Measurements from ENCODE around the gene MTMR10. TPM values are rescaled to one million over a fixed set of nuclear protein-coding genes. Genes with fewer than 3 reads are reported as not detected.

MTMR10 gene, protein sequence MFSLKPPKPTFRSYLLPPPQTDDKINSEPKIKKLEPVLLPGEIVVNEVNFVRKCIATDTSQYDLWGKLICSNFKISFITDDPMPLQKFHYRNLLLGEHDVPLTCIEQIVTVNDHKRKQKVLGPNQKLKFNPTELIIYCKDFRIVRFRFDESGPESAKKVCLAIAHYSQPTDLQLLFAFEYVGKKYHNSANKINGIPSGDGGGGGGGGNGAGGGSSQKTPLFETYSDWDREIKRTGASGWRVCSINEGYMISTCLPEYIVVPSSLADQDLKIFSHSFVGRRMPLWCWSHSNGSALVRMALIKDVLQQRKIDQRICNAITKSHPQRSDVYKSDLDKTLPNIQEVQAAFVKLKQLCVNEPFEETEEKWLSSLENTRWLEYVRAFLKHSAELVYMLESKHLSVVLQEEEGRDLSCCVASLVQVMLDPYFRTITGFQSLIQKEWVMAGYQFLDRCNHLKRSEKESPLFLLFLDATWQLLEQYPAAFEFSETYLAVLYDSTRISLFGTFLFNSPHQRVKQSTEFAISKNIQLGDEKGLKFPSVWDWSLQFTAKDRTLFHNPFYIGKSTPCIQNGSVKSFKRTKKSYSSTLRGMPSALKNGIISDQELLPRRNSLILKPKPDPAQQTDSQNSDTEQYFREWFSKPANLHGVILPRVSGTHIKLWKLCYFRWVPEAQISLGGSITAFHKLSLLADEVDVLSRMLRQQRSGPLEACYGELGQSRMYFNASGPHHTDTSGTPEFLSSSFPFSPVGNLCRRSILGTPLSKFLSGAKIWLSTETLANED
- polyA plus RNA-seq (2013, experiment 1 of 2; ENCODE audit: insufficient read length) = 13.2 TPM
- polyA plus RNA-seq (2013, experiment 2 of 2; ENCODE audit: insufficient read length) = 14.7 TPM

DNA sequence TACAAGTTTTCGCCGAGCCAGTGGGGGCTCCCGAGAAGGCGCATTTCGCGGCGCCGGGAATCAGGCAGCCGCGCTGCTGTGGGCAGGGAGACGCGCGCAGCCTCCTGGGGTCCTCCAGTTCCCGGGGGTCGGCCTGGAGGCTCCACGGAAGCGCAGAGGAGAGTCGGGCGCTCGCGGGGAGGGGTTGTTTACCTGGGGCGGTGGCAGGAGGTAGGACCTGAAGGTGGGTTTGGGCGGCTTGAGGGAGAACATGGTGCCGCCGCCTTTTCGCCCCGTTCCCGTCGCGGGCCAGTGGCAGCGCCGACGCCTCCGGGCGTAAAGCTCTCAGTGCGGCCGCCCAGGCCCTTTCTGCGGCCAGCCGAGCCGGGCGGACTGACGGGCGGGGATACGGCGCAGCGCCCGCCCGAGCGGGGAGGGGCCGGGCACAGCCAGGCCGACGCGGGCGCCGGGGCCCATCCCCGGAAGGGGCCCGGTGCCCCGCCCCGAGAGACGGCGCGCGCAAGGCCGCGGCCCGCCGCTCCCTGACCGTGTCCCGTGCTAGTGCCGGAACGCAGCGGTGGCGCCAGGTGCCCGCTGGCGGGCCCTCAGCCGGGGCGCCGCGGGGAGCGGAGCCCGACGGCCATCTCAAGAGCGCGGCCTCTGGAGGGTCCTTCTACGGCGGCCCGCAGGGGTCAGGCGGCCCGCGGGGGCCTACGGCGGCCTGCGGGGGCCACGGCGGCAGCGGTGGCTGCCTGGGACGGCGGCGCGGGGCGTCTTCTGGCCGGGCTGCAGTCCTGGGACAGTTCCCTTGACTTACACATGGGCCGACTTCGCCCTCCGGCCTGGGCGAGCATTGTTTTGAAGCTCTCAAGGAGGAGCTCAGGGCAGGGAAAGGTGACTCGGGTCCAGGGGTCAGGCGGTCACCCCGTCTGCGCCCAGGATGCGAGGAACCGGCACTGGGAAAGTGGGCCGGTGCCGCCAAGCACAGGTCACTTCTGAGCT lies at the start of gene MTMR10:
Gene MTMR10 (minus strand): TSS at position 374 of the 981 bp plus-strand sequence. CDS start 122 bp downstream, at position 252.
- DNase-seq = peak; percentile 84

DNA sequence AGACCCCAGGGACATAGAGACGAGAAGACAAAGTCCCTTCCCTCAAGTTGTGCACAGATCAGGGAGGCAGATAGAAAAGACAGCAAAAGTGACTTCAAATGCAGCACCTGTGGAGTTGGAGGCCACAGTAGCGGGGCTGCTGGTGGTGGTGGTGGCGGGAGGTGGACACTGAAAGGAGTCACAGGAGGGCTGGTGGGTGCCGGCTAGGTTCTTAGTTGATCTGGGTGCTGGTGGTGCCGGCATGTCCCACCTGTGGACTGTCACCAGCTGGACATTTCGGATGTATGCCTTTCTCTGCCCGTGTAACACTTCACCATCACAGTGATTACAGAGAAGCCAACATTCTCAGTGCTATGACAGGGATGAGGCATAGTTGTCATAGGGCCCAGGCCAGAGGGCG lies 49.2 kb upstream of the MTMR10 start:
- DNase-seq = no peak

DNA sequence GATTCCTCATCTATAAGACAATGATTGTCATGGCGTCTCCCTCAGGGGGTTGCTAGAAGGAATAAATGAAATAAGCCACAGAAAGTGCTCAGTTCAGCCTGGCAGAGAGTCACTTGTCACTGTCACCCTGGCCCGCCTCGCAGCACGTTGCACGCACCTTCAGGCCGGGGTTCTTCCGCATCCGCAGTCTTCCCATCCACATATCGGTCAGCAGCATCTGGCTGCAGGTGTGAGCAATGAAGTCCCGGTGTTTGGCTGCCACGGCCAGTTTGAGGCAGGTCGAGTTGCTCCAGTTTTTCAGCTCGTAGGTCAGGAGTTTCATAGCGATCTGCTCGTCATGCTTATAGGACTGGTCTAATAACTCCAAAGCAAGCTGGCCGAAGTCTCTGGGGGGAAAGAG lies 48.5 kb upstream of the MTMR10 start:
- no peak for DNase-seq

DNA sequence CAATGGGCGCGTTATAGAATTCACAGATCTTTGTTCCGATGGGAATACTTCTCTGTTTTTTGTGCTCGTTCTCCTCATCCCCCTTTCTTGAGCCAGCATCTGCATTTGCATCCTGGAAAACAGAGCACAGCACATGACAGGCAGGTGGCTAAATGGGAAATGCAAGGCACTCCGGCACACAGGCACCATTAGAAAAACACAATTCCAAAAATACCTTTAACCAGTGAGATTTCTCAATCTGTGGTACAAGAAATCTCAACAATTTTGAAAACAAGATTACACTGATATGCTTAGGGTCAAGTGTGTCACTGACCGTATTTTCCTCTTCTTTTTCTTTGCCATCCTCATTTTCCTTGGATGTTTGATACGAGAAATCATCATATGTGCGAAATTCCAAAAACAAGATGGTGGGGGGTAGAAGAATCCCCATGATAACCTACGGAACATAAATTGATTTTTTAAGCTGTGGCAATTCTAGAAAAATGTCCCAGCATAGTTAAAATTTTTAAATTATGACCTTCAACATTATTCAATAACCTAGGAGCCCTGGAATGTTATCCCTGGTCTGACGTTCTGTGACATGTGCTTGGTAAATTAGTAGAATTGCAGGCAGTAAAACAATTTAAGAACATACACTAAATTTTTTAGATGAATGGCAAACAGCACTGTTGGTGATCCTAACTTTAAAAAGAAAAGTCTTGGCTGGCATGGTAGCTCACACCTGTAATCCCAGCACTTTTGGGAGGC lies 46.5 kb upstream of the MTMR10 start:
- DNase-seq = no peak

DNA sequence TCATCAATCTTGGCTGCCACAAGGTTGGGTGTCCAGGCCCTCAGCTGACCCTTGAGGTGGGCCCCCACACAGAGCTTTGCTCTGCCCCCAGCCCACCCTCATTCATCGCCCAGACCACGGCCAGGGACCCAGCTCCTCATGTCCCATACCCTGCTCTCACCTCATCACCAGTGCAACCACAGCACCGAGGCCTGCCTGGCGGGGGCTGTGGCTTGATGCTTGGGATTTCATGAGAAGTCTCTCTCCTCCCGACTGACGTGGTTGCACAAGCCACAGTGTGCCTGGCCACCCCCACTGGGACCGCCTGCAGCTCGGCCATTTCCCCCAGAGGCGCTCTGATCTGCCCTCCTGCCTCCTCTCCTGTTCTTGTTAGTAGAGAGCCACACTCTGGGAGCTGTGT lies 45.4 kb upstream of the MTMR10 start:
- DNase-seq = no peak

DNA sequence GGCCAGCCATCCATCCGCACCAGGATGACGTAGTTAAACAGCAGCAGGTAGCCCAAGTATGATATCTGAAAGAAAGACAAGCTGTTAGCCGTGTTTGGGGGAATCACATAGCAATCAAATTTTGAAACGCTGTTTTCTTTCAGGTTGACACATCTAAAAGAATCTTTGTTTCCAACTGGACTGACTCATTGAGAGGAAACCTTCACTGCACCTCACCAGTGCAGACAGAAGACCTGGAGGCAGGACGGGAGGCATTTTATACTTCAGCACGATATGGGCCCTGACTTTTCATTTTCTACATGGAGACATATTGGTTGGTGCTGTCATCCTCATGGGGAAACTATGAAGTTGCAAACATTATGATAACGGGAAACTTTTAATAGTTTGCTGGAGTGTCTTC lies 44.2 kb upstream of the MTMR10 start:
- no peak for DNase-seq

DNA sequence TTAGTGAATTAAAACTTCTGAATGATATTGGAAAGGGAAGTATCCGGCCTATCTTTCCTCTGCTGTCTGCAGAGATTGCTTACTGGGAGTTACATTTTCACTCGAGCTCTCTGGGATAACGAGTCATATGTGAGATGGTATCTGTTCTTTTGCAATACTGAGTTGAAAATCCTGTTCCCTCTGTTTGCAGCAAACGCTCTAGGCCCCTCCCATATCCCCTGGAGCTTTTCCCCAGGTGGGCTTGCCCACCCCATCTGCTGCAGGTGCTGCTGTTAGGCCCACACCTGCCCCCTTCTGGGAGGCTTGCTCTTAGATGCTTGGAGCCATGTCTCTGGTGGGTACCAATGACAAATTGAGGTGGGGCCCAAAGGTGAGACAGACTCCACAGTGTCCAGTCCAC lies 42.7 kb upstream of the MTMR10 start:
- DNase-seq = no peak

DNA sequence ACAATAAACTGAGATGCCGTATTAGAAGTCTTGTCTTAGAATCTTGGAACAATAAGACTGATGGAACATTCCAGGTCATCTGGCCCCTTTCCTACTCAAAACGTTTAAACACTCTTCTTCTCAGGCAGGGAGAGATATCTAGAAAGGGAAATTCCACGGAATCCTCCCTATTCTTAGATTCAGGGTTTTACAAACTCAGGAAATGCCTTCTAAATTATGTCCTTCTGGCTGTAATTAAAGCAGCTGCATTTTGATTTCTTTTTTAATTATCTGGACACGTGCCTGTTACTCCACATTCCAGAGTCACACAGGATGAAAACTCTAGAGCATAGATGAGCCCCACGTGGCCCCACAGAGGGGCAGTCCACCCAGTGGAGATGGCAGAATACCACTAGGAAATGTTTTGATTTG lies 41.5 kb upstream of the MTMR10 start:
- peak; percentile 83 for DNase-seq

DNA sequence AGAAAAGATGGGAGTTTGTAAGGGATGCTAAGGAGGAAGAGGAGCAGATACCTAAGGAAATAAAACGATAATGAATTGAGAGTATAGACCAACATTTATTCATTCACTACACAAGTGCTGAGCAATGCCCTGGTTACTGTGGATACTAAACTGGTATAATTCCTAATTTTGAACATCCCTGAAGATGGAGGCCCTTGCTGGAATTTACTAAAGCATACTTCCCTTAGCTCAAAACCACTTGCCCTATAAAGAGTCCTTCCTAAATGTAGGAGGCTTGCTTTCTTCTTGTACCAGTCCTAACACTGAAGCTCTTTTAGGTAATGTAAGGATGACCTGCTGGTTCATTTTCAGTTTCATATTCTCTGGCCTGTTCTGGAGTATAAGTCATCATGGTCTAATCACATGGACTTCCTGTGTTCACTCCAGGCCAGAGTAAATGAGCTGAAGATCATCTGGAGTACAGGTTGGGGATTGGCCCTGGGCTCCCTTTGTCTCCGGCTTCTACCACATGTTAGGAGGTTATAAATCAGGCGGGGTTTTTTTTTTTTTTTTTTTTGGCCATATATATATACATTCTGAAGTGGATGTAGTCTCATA lies 40.1 kb upstream of the MTMR10 start:
- no peak for DNase-seq

DNA sequence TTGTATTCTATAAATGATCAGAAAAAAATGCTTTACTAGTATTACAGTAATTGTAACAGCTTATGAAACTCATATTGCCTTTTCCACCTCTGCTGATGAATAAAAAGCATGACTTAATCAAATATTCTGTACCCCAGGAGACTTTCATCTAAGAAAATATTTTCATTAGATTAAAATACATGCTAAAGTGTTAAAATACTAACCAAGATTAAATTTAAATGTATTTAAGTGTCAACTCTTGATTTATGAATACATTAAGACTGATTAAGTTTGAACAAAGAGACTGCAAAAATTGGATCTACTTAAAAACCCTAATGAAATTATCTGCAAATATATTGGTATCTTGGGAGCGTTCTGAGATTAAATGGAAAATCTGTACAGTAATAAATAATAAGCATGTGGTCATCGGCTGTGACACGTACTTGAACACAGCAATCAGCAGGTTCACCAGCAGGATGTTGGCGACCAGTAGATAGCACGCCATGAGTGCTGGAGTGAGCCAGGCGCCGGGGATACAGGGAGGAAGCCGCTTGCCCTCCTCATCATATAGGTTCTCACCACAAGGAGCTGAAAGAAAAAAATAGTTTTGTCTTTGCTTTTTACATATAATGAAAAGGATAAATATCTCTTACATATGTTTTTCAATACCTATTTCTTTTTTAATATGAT lies 36.6 kb upstream of the MTMR10 start:
- DNase-seq = no peak

DNA sequence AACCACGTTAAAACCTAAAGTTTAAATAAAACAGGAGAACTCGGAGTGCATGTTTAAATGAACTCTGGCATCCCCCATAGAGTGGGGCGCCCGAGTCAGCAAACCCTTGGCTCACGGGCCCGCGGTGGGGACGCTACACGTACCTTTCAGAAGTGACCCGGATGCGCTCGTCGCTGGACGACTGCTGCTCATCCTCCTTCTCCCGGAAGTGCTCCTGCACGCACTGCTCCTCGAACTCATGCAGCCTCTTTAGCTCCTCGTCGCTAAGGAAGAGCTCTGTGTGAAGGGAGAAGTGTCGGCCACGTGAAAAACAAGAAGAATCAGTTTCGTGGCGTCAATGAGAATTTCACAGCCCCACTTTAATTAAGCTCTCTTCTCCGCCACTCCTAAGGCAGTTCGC lies 34.6 kb upstream of the MTMR10 start:
- no peak for DNase-seq

DNA sequence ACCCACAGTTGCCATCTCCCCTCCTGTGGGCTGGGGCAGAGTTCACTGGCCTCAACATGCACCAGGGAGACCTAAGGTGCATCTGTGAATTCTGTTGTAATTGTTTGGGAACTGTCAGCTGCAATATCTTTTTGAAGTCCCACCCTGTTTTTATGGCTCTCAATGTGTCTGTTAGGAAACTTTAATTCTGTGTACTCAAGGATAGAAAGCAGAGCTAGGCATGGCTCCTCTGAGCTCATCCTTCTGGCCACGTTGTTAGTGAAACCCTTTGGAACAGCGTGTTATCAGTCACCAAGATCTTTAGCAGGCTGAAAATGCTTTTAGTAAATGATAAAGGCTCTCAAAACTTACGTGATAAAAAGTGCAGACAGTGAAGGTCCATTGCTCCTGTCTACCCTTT lies 33.6 kb upstream of the MTMR10 start:
- DNase-seq = peak; percentile 10

DNA sequence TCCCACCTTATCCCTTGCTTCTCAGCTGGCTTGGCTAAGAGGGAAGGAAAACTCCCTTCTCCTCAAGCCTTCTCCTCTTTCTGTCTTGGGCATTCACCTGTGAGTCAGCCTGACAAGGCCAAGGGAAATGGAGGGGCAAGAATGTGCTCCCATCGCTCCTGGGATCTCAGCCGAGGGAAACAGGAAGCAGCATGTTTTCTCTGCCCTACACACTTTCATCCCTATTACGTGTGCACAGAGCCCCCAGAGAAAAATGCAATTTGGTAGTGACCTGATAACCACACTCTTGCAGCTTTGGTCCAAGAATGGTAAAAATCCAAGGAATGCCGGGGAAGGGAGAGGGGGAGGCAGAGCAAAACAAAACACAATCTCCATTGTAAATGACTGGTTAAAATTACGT lies 32.9 kb upstream of the MTMR10 start:
- DNase-seq = peak; percentile 97

DNA sequence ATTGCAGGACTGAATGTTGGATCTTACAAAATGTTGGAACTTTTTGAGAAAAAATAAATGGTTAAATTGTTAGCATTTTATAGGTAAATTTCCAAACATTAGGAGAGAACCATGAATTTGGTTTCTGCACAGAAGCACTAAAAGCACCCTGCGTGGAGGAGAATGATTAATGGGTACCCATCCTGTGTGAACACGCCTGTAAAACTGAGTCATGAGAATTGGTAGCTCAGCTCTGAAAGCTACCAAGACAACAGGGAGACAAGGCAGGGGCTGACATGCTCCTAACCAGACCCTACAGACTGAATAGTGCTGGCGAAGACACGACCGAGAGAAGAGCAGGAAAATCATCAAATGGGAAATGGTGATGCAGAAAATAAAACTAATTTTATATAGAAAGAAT lies 32.4 kb upstream of the MTMR10 start:
- DNase-seq = no peak

DNA sequence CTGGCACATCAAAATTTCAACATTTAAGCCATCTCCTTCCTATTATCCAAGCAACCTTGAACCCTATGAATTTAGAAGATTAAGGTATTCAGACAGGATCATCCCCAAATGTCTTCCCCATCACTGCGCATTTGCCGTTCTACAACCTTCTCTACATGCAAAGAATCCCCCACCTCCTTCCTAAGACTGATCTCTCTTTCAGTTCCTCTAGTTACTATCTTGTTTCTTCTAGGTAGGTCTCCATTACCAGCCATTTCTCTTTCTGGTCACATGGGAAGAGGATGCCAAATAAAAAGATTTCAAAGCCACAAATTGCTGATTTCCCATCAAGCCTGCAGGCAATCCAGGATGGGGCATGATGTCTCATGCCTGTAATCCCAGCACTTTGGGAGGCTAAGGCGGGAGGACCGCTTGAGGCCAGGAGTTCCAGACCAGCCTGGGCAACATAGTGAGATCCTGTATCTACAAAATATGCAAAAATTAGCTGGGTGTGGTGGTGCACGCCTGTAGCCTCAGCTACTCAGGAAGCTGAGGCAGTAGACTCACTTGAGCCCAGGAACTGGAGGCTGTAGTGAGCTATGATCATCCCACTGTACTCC lies 29.7 kb upstream of the MTMR10 start:
- no peak for DNase-seq

DNA sequence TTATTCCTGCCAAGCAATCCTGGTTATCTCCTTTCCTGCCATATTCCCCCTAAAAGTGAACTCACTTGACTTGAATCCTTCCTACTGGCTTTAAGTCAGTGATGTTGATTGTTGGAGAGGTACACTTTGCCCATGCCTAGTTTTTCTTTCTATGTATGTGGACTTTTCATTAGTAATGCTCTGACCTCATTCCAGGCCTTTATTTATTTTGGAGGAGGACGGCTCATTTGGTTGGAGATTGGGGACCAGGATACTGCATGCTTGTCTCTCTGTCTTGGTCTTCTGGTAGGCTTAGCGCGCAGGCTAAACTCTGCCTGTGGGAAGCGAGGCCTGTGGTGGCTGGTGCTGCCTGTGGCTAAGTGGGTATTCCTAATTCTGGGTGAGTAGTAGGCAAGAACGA lies 29.1 kb upstream of the MTMR10 start:
- no peak for DNase-seq

DNA sequence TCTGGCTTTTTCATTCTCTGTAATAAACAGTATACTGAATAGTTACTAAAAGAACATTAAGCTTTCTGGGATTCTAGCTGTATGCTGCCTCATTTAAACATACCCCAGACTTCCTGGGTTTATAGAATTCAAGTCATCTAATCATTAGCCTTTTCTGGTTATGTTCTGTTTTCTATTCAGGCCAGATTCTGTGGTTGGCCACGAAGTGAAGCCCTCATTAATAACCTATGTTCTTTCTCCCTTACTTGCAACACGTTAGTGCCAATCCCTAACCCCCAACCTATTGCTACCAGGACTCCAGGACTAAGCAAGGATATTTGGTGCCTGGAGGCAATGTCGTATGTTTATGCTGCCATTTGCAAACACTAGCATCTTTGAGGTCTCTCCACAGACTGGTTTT lies 28.6 kb upstream of the MTMR10 start:
- DNase-seq = no peak

DNA sequence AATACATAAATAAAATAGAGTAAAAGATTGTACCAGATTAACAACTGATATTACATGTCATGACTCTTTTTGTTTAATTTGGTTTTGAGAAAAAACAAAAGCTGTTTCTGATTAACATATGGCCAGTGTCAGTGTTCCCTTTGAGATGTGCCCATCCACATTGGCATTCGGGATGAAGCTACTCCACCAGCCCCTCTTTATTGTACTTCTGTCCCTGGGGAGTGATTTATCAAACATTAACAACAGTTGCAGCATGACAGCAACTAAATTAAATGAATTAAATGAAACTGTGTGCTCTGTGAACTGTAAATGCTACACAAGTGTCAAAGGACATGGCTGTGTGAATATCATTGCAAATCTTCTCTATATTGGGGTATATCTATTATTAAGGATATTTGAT lies 25.9 kb upstream of the MTMR10 start:
- DNase-seq = peak; percentile 14

DNA sequence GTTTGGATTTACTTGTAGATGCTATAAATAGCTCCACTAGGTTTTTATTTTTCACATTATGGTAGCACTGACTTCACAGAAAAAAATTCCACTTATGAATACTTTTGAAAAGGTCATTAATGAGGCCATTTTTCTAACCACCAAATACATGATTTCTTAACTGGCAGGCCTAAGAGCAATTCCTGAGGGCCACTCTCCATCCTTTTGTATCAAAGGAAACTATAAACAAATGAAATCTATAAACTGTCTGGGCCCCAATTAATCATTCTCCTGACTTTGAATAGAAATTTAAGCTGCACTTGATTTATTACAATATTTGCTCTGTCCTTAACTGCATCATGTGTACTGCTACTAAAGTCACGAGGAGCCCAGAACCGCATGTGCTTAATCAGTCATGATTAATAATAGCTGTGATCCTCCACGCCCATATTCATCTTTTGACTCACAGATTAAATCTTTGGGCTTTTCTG lies 25.1 kb upstream of the MTMR10 start:
- peak; percentile 80 for DNase-seq

DNA sequence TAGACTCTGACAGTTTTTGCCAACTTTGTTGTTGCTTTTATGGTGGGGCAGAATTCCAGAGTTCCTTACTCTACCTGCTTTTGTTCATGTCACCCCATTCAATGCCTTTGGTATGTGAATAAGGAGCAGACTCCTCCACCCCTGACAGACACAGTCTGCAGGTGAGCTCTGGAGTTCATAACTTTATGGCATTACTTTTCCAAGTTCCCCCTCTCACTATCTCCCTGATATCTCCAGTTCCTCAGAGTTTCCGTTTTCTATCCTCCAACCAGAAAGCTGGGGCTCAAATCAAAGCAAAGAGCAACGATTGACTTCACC lies 23.1 kb upstream of the MTMR10 start:
- no peak for DNase-seq
